ENCODE measurements around the gene ERH.
"Not testable (repeated sequence)": the region's sequence is repeated elsewhere in the genome, so short reads cannot be mapped to it uniquely, and the experiment has no call there.

ERH gene

GRCh38 chr14:69423279-69423678 is 25.2 kb upstream of the ERH start:
- Histone ChIP-seq H3K4me1 (ENCODE audit: control insufficient read depth in 1 of 2, insufficient read depth in 1 of 2, low read depth in 1 of 2, low read length in 1 of 2) (peaks cover 2 to 4% of the 10 kb centered on the region in 2 experiments), H3K36me3 (peaks cover 27% of the 10 kb centered on the region), H3K27me3 (no peaks in the 10 kb centered on the region), H3K4me3 (ENCODE audit: low read depth in 1 of 2, low read length in 1 of 2) (no peak overlapping the region), H3K27ac (no peak overlapping the region), H3K9me3 (no peaks in the 10 kb centered on the region)
- TF ChIP-seq CTCF (IDR thresholded peaks at IDR 0.05), result no peak

DNA sequence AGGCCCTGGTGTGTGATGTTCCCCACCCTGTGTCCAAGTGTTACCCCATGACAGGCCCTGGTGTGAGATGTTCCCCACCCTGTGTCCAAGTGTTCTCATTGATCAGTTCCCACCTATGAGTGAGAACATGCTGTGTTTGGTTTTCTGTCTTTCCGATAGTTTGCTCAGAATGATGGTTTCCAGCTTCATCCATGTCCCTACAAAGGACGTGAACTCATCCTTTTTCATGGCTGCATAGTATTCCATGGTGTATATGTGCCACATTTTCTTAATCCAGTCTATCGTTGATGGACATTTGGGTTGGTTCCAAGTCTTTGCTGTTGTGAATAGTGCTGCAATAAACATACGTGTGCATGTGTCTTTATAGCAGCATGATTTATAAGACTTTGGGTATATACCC is 18.0 kb upstream of the ERH start:
- not testable (repeated sequence) for H3K4me1 ChIP-seq (ENCODE audit: control insufficient read depth in 1 of 2, insufficient read depth in 1 of 2, low read depth in 1 of 2, low read length in 1 of 2); H3K27me3 ChIP-seq; H3K9me3 ChIP-seq; H3K36me3 ChIP-seq; H3K27ac ChIP-seq; H3K4me3 ChIP-seq (ENCODE audit: low read depth in 1 of 2, low read length in 1 of 2)

DNA sequence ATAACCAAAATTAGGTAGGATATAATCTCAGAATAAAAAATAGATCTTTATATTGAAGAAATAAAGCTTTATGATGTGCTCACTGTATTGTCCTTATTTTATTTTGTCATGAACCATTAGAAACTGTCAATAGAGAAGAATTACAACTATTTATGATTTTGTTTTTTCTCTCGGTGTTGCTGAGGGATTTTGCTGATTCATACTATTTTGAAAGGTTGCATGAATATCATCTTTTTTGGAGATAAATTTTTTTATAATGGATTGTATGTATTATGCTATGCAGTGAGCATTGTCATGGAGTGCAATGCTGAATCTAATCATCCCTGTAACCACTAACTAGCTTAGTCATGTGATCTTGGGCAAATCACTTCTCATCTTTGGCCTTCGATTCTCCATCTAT is 15.4 kb upstream of the ERH start:
- TF ChIP-seq CTCF (IDR thresholded peaks at IDR 0.05), result no peak
- Histone ChIP-seq H3K27me3 (no peaks in the 10 kb centered on the region), H3K9me3 (no peaks in the 10 kb centered on the region), H3K36me3 (no peaks in the 10 kb centered on the region), H3K27ac (no peak overlapping the region), H3K4me1 (ENCODE audit: control insufficient read depth in 1 of 2, insufficient read depth in 1 of 2, low read depth in 1 of 2, low read length in 1 of 2) (peaks cover 15 to 22% of the 10 kb centered on the region in 2 experiments), H3K4me3 (ENCODE audit: low read depth in 1 of 2, low read length in 1 of 2) (no peak overlapping the region)

- Histone ChIP-seq H3K27me3 (no peaks in the 10 kb centered on the region), H3K27ac (no peak overlapping the region), H3K4me3 (ENCODE audit: low read depth in 1 of 2, low read length in 1 of 2) (no peak overlapping the region), H3K36me3 (peaks cover 7% of the 10 kb centered on the region), H3K4me1 (ENCODE audit: control insufficient read depth in 1 of 2, insufficient read depth in 1 of 2, low read depth in 1 of 2, low read length in 1 of 2) (peaks cover 15 to 23% of the 10 kb centered on the region in 2 experiments), H3K9me3 (no peaks in the 10 kb centered on the region)
- no peak for TF ChIP-seq CTCF (IDR thresholded peaks at IDR 0.05)
These were observed 10.3 kb upstream of the ERH start for GRCh38 chr14:69408331-69408960.

DNA sequence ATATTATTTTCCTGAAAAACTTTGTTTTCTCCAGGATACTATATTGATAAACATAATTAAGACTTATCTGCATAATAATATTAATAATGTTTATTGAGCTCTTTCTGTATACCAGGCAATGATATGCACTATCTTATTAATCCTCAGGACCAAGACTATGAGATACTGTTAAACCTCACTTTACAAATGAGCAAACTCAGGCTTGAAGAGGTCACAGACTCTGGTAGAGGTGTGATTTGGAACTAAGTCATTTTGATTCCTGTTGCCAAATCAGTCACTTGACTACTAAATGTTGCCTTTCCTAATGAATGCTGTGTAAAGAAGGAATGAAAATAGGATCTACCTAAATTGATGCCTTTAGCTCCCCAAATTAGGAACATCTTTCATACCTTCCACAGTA is 7.7 kb upstream of the ERH start:
- no peaks in the 10 kb centered on the region for H3K9me3 ChIP-seq
- TF ChIP-seq CTCF (IDR thresholded peaks at IDR 0.05), result no peak
- H3K4me3 ChIP-seq (ENCODE audit: low read depth in 1 of 2, low read length in 1 of 2), result no peak overlapping the region
- no peak overlapping the region for H3K27ac ChIP-seq
- H3K4me1 ChIP-seq (ENCODE audit: control insufficient read depth in 1 of 2, insufficient read depth in 1 of 2, low read depth in 1 of 2, low read length in 1 of 2), result peaks cover 21 to 31% of the 10 kb centered on the region in 2 experiments
- H3K27me3 ChIP-seq, result no peaks in the 10 kb centered on the region
- peaks cover 7% of the 10 kb centered on the region for H3K36me3 ChIP-seq

GRCh38 chr14:69404883-69405282 is 6.8 kb upstream of the ERH start:
- Histone ChIP-seq H3K27me3 (no peaks in the 10 kb centered on the region), H3K36me3 (peaks cover 7% of the 10 kb centered on the region), H3K4me1 (ENCODE audit: control insufficient read depth in 1 of 2, insufficient read depth in 1 of 2, low read depth in 1 of 2, low read length in 1 of 2) (peaks cover 23 to 32% of the 10 kb centered on the region in 2 experiments), H3K27ac (no peak overlapping the region), H3K4me3 (ENCODE audit: low read depth in 1 of 2, low read length in 1 of 2) (no peak overlapping the region), H3K9me3 (no peaks in the 10 kb centered on the region)
- no peak for TF ChIP-seq CTCF (IDR thresholded peaks at IDR 0.05)

Measured in neutrophil (primary cell).